ENCODE measurements around the gene EHD1. TPM values are rescaled to one million over a fixed set of nuclear protein-coding genes. Genes with fewer than 3 reads are reported as not detected.

The EHD1 gene
- total and polyA plus RNA-seq, 2 of the 8 experiments (the other 6 are each of a cell fraction or from before 2014, with no cell fraction given): 31.5 to 42.9 TPM

DNA sequence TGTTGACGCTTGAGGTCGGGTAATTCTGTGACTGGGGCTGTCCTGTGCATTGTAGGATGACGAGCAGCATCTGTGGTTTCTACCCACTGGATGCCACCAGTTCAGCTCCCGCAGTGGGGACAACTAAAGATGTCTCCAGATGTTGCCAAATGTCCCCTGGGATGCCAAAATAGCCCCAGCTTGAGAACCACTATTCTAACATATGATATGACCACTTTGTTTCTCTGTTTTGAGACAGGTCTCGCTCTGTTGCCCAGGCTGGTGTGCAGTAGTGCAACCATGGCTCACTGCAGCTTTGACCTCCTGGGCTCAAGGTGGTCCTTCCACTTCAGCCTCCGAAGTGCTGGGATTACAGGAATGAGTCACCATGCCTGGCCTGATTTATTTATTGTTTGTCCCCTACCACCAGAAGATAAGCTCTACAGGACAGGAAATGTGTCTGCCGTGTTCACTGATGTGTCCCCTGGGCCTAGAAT is 63.7 kb downstream of the EHD1 start:
- Histone ChIP-seq H3K79me2 (ENCODE audit: control insufficient read depth in 1 of 2, insufficient read depth in 2 of 2, low read length in 2 of 2) (no peaks in the 10 kb centered on the region), H3K56ac (replicated peaks; ENCODE audit: insufficient read length, low read depth, low read length) (no peak overlapping the region), H3K23ac (ENCODE audit: insufficient read length) (no peak overlapping the region), H3K36me3 (ENCODE audit: control insufficient read depth in 2 of 4, insufficient read depth in 4 of 4, low read length in 3 of 4) (no peaks in the 10 kb centered on the region), H3K18ac (ENCODE audit: extremely low read depth, low read length) (no peak overlapping the region), H2AK5ac (ENCODE audit: low read depth, low read length) (no peak overlapping the region), H4K20me1 (replicated peaks in 1 of 2; ENCODE audit: control insufficient read depth in 1 of 2, insufficient read depth in 2 of 2, low read length in 2 of 2) (no peaks in the 10 kb centered on the region), H3K4ac (replicated peaks; ENCODE audit: insufficient read length, low read depth, low read length) (no peak overlapping the region), H3K27me3 (replicated peaks in 1 of 4; ENCODE audit: control insufficient read depth in 3 of 4, extremely low read depth in 1 of 4, insufficient read depth in 3 of 4, low read length in 3 of 4) (no peaks in the 10 kb centered on the region), H2AFZ (ENCODE audit: low read length) (no peak overlapping the region), H4K5ac (ENCODE audit: insufficient read length, low read depth, low read length) (no peak overlapping the region), H2BK5ac (ENCODE audit: low read depth, low read length) (no peak overlapping the region), H4K91ac (replicated peaks; ENCODE audit: insufficient read length, low read length) (no peak overlapping the region), H2BK120ac (replicated peaks; ENCODE audit: low read depth, low read length) (no peak overlapping the region), H3K27ac (ENCODE audit: low read depth, low read length) (no peak overlapping the region), H2BK12ac (ENCODE audit: low read depth, low read length) (0 out of 2 replicates have a peak overlapping the region, but pooled peaks have one; percentile 9), H3K9me3 (ENCODE audit: insufficient read depth in 2 of 2, low read depth in 1 of 2, low read length in 1 of 2) (no peaks in the 10 kb centered on the region), H2BK20ac (ENCODE audit: low read length) (no peak overlapping the region), H3K4me1 (replicated peaks in 1 of 4; ENCODE audit: control insufficient read depth in 3 of 4, insufficient read depth in 4 of 4, low read length in 3 of 4) (peaks cover 0 to under 1% (median 0%) of the 10 kb centered on the region in 4 experiments; a peak in 2 of 7 replicates), H3K4me2 (ENCODE audit: insufficient read depth in 1 of 2, low read depth in 2 of 2, low read length in 2 of 2) (no peak overlapping the region), H3K4me3 (ENCODE audit: extremely low read depth in 1 of 4, insufficient read depth in 2 of 4, low read depth in 3 of 4, low read length in 4 of 4) (no peak overlapping the region), H2BK15ac (ENCODE audit: low read length) (no peak overlapping the region), H3K23me2 (ENCODE audit: low read depth, low read length) (peaks cover 4% of the 10 kb centered on the region; the same call in 1 of the 2 replicates), H3K14ac (ENCODE audit: insufficient read length) (no peak overlapping the region), H3K79me1 (ENCODE audit: low read depth, low read length) (no peaks in the 10 kb centered on the region; the same call in 1 of the 2 replicates), H3K9ac (replicated peaks in 1 of 4; ENCODE audit: extremely low read depth in 1 of 4, low read depth in 3 of 4, low read length in 3 of 4) (no peak overlapping the region), H4K8ac (ENCODE audit: extremely low read depth, insufficient read depth, low read length) (no peak overlapping the region)
- FAIRE-seq: no peak
- TF ChIP-seq TEAD4 (IDR thresholded peaks at IDR 0.05; ENCODE audit: low read depth, low read length) (no peak), CTCF (IDR thresholded peaks at IDR 0.05; ENCODE audit: control extremely low read depth in 1 of 3, insufficient read depth in 1 of 3, low read depth in 1 of 3, low read length in 3 of 3) (no peak), BRCA1 (IDR thresholded peaks at IDR 0.05; ENCODE audit: low read depth, low read length) (no peak), CBX8 (IDR thresholded peaks at IDR 0.05; ENCODE audit: borderline replicate concordance, low read depth, low read length) (no peak), KDM5A (IDR thresholded peaks at IDR 0.05; ENCODE audit: low read length) (no peak)
- 84% methylated on average over 7 of the region's 7 CpGs; no CpG with 5 or more reads in 1 of the 2 experiments for WGBS, 2 experiments (ENCODE audit: extremely low coverage in 1 of 2, insufficient coverage in 1 of 2, insufficient read length in 1 of 2, insufficient replicate concordance in 2 of 2, low coverage in 1 of 2, low lambda C conversion rate in 2 of 2, missing lambda C conversion rate in 1 of 2)
- CTCF ChIA-PET (ENCODE audit: partially characterized antibody): interaction anchor here (0.8 to 0.9 kb wide), 2 partner anchors 29 to 34 kb away, joined by 3 to 4 read pairs; no protein-coding TSS in a partner anchor
- POLR2A ChIA-PET (ENCODE audit: partially characterized antibody): interaction anchor here (1.1 to 1.3 kb wide), 2 partner anchors 11 to 19 kb away, joined by 5 to 6 read pairs; no protein-coding TSS in a partner anchor
- DNase-seq (ENCODE audit: low read depth in 1 of 2, low spot score in 2 of 2): no peak
